Measurements from ENCODE around the gene PDE12.

PDE12 gene, protein sequence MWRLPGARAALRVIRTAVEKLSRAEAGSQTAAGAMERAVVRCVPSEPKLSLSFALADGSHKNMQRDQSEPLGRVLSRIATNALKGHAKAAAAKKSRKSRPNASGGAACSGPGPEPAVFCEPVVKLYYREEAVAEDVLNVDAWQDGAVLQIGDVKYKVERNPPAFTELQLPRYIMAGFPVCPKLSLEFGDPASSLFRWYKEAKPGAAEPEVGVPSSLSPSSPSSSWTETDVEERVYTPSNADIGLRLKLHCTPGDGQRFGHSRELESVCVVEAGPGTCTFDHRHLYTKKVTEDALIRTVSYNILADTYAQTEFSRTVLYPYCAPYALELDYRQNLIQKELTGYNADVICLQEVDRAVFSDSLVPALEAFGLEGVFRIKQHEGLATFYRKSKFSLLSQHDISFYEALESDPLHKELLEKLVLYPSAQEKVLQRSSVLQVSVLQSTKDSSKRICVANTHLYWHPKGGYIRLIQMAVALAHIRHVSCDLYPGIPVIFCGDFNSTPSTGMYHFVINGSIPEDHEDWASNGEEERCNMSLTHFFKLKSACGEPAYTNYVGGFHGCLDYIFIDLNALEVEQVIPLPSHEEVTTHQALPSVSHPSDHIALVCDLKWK

DNA sequence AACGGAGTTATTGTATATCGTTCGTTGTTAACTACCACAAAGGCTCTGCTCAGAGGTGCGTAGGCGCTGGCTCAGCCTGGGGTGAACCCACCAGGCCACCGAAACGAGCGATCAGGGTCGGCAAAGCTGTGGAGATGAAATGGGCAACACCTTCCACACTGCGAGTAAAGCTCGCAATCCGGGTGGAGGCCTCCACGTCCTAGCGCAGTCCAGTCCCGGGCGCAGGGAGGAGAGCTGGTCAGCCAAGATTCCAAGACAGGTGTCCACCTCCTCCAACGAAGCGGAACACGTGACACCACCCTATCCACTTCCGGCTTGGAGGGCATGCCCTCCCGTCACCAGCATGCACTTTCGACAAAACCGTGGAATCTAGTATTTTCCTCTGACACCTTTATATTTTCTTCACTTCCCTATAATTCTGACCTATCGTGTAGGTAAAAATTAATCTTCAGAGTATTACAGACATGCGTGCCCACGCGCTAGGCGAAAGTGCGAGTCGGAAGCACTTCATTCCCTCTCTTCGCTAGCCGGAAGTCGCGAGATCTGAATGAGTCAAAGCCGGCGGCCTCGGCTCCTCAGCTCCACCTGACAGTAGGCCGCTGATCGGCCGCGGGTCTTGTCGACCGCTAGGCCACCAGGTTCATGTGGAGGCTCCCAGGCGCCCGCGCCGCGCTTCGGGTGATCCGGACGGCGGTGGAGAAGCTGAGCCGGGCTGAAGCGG is at the start of gene PDE12:
Gene PDE12 (plus strand): TSS at position 537 of the 721 bp plus-strand sequence. CDS start 106 bp downstream, at position 643.
- DNase-seq (peak; percentile 84), ATAC-seq (peak; percentile 84)
- peak within 1 kb of the TSS; percentile 95 for H3K4me3 Mint-ChIP-seq
- peaks cover 36% of the 10 kb centered on the region for H3K36me3 Mint-ChIP-seq (ENCODE audit: low read depth)
- peaks cover 36% of the 10 kb centered on the region for H3K4me1 Mint-ChIP-seq
- no peaks in the 10 kb centered on the region for H3K27me3 Mint-ChIP-seq
- H3K9me3 Mint-ChIP-seq = no peaks in the 10 kb centered on the region
- H3K27ac Mint-ChIP-seq = peak within 1 kb of the TSS; percentile 99

DNA sequence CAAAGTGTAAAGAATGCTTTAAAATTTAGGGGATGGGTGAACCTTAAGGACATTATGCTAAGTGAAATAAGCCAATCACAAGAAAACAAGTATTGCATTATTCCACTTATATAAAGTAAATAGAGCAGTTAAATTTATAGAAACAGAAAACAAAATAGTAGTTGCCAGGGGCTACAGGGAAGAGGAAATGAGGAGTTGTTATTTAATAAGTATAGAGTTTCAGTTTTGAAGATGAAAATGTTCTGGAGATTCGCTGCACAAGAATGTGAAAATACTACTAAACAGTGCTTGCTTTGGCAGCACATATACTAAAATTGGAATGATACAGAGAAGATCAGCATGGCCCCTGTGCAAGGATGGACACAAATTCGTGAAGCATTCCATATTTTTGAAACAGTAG is 43.9 kb upstream of the PDE12 start:
- Mint-ChIP-seq H3K4me3 (no peak overlapping the region), H3K36me3 (ENCODE audit: low read depth) (no peaks in the 10 kb centered on the region), H3K9me3 (no peaks in the 10 kb centered on the region), H3K27me3 (peaks cover 3% of the 10 kb centered on the region), H3K27ac (no peak overlapping the region), H3K4me1 (no peaks in the 10 kb centered on the region)
- ATAC-seq (no peak), DNase-seq (no peak)

DNA sequence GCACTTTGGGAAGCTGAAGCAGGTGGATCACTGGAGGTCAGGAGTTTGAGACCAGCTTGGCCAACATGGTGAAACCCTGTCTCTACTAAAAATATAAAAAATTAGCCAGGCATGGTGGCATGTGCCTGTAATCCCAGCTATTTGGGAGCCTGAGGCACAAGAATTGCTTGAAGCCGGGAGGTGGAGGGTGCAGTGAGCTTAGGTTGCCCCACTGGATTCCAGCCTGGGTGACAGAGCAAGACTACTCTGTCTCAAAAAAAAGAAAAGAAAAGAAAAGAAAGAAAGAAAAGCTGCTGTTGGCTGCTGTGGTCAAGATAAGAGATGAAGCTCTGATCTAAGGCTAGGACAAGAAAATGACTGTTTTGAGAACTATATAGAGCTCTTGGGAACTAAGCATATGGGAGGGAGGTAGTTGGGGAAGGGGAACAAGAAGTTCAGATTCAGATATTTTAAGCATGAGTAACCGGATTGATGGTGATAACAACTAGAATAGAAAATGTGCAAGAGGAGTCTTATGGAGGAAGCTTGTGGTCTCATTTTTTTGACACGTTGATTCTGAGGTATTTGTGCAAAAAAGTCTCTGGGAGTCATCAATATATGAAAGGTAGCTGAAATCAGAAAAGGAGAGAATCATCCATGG is 37.7 kb upstream of the PDE12 start:
- Mint-ChIP-seq H3K4me3 (no peak overlapping the region), H3K27ac (no peak overlapping the region), H3K4me1 (no peaks in the 10 kb centered on the region), H3K27me3 (peaks cover 3% of the 10 kb centered on the region), H3K9me3 (no peaks in the 10 kb centered on the region), H3K36me3 (ENCODE audit: low read depth) (no peaks in the 10 kb centered on the region)
- no peak for DNase-seq
- no peak for ATAC-seq

DNA sequence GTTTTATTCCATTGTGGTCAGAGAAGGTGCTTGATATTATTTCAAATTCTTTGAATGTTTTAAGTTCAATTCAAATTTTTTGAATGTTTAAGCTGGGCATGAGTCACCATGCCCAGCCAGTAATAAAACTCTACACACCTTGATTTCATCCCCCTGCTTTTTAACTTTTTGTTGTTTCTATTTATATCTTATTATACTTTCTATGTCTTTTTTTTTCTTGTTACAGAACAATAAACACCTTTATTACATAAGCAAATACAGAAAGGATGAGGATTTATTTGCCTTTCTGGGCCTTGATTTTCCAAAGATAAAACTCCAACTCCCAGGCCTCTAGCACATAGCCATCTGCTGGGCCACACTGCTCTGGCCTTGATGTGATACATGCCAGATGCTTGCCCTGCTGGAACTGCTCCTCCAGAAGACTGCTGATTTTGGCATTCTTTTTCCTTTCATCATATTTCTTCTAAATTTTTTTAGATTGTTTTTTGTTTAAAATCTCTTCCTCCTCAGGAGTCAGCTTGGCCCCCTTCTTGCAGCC is 25.9 kb upstream of the PDE12 start:
- H3K27me3 Mint-ChIP-seq = peaks cover 2% of the 10 kb centered on the region
- H3K36me3 Mint-ChIP-seq (ENCODE audit: low read depth) = no peaks in the 10 kb centered on the region
- no peaks in the 10 kb centered on the region for H3K9me3 Mint-ChIP-seq
- H3K4me3 Mint-ChIP-seq = no peak overlapping the region
- H3K27ac Mint-ChIP-seq = no peak overlapping the region
- no peak for DNase-seq
- ATAC-seq = no peak
- H3K4me1 Mint-ChIP-seq = no peaks in the 10 kb centered on the region

DNA sequence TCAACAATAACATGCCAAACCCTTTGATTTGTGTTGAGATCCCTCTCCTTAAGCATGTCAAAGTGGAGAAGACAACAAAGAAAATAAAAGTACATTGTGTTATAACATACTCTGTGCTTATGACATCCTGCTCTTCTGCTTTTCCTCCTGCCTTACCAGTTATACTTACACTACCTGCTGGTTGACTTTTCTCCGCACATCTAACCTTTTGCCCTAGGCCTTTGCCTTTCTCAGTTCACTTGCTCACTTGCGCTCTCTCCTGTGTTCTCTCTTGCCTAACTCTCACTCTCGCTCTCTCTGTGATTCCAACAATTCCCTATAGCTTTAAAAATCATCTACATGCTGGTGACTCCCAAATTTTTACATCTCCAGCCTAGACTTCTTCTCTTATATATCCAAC is 17.6 kb upstream of the PDE12 start:
- no peaks in the 10 kb centered on the region for H3K9me3 Mint-ChIP-seq
- H3K4me3 Mint-ChIP-seq = no peak overlapping the region
- H3K27ac Mint-ChIP-seq = no peak overlapping the region
- H3K27me3 Mint-ChIP-seq = no peaks in the 10 kb centered on the region
- H3K4me1 Mint-ChIP-seq = no peaks in the 10 kb centered on the region
- DNase-seq (no peak), ATAC-seq (no peak)
- H3K36me3 Mint-ChIP-seq (ENCODE audit: low read depth) = no peaks in the 10 kb centered on the region

- Mint-ChIP-seq H3K27me3 (no peaks in the 10 kb centered on the region), H3K9me3 (no peaks in the 10 kb centered on the region), H3K4me3 (peak within 1 kb of the TSS; percentile 6), H3K36me3 (ENCODE audit: low read depth) (no peaks in the 10 kb centered on the region), H3K27ac (no peak within 1 kb of the TSS), H3K4me1 (peaks cover 6% of the 10 kb centered on the region)
- no peak for ATAC-seq
- DNase-seq = peak; percentile 29
Observed at GRCh38 chr3:57544181-57545125, 11.6 kb upstream of the PDE12 start, which contains the start of gene DNAH12. Gene DNAH12, minus strand, starts transcription at chr3:57544344. Its CDS starts 1,474 bp downstream, at chr3:57542870.

DNA sequence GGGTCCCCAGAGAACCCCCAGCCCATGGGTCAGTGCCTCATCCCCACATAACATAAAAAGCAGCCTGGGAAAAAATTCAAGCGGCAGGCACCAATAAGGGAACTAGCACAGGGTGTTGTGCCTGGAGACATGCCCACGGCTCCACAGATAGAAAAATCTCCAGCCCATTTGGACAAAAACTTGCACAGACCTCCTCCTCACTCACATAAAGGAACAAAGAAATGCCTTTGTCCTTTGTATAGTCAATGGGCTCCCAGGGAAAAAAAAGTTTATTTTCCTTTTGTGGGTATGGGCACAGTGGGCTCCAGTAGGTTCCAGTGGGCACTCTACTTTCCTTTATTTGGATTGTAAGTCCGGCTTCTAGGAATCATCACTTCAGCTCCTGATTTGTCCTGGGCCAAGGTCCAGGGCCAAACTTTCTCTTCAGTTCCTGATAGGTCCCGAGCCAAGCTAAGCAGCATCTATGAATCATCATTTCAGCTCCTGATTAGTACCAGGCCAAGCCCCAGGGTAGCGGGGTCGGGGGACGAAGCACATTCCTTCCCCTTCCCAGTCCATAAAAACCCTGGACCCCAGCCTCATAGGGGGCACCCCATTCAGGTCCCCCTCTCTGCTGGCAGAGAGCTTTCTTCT is 10.3 kb upstream of the PDE12 start:
- H3K27ac Mint-ChIP-seq = no peak overlapping the region
- no peaks in the 10 kb centered on the region for H3K9me3 Mint-ChIP-seq
- H3K27me3 Mint-ChIP-seq = no peaks in the 10 kb centered on the region
- no peak overlapping the region for H3K4me3 Mint-ChIP-seq
- ATAC-seq = no peak
- peaks cover 6% of the 10 kb centered on the region for H3K4me1 Mint-ChIP-seq
- no peak for DNase-seq
- no peaks in the 10 kb centered on the region for H3K36me3 Mint-ChIP-seq (ENCODE audit: low read depth)

DNA sequence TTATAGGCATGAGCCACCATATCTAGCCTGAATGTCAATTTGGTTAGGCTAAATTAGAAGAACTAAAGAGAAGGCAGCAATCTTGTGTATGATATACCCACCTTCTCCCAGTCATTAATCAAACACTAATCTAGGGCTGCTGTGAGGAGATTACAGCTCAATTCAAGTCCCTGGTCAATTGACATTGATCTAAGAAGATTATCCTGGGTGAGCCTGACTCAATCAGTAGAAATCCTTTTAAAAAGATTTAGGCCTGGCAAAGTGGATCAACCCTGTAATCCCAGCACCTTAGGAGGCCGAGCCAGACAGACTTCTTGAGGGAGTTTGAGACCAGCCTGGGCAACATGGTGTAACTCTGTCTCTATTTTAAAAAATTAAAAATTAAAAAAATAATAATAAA is 9.5 kb upstream of the PDE12 start:
- ATAC-seq (no peak), DNase-seq (no peak)
- Mint-ChIP-seq H3K4me1 (peaks cover 6% of the 10 kb centered on the region), H3K27ac (no peak overlapping the region), H3K27me3 (no peaks in the 10 kb centered on the region), H3K4me3 (no peak overlapping the region), H3K9me3 (no peaks in the 10 kb centered on the region), H3K36me3 (ENCODE audit: low read depth) (no peaks in the 10 kb centered on the region)

DNA sequence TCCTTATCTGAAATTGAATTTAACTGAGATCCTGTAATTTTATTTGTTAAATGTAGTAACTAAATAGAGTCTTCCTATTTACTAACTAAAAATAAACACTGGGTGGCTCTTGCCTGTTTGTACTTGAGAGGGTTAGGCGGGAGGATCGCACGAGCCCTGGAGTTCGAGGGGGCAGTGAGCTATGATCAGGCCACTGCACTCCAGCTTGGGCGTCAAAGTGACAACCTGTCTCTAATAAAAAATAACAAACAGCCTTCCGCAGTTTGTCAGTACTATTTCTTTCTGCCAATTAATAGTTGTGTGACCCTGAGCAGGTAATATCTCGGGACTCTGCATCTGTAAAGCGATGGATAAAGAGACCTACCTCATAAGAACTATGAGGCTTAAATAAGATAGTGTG is 768 bp upstream of the PDE12 start:
- peak; percentile 16 for DNase-seq
- Mint-ChIP-seq H3K27me3 (no peaks in the 10 kb centered on the region), H3K4me1 (peaks cover 30% of the 10 kb centered on the region)

GRCh38 chr3:57556459-57557084 is 498 bp downstream of the PDE12 start:
- Mint-ChIP-seq H3K36me3 (ENCODE audit: low read depth) (peaks cover 39% of the 10 kb centered on the region), H3K27ac (peak overlapping the region; percentile 99), H3K4me1 (peaks cover 42% of the 10 kb centered on the region), H3K27me3 (no peaks in the 10 kb centered on the region), H3K9me3 (no peaks in the 10 kb centered on the region), H3K4me3 (peak overlapping the region; percentile 95)
- DNase-seq (peak; percentile 49), ATAC-seq (peak; percentile 51)

More for the DNA sequence above, 768 bp upstream of the PDE12 start:
- peak overlapping the region; percentile 99 for H3K27ac Mint-ChIP-seq
- H3K9me3 Mint-ChIP-seq = no peaks in the 10 kb centered on the region
- no peak for ATAC-seq
- peak overlapping the region; percentile 95 for H3K4me3 Mint-ChIP-seq
- H3K36me3 Mint-ChIP-seq (ENCODE audit: low read depth) = peaks cover 30% of the 10 kb centered on the region

- Mint-ChIP-seq H3K9me3 (no peaks in the 10 kb centered on the region), H3K4me3 (peak overlapping the region; percentile 95), H3K27ac (peak overlapping the region; percentile 99), H3K27me3 (no peaks in the 10 kb centered on the region), H3K36me3 (ENCODE audit: low read depth) (peaks cover 39% of the 10 kb centered on the region), H3K4me1 (peaks cover 46% of the 10 kb centered on the region)
- DNase-seq = peak; percentile 43
- peak; percentile 57 for ATAC-seq
Observed at GRCh38 chr3:57557085-57557537, 1.0 kb downstream of the PDE12 start.

- H3K36me3 Mint-ChIP-seq (ENCODE audit: low read depth) = peaks cover 50% of the 10 kb centered on the region
- H3K4me3 Mint-ChIP-seq = peak overlapping the region; percentile 74
- no peak overlapping the region for H3K27ac Mint-ChIP-seq
- peaks cover 50% of the 10 kb centered on the region for H3K4me1 Mint-ChIP-seq
- no peak for ATAC-seq
- no peaks in the 10 kb centered on the region for H3K27me3 Mint-ChIP-seq
- no peak for DNase-seq
- no peaks in the 10 kb centered on the region for H3K9me3 Mint-ChIP-seq
Observed at GRCh38 chr3:57559526-57559925, 3.5 kb downstream of the PDE12 start.
